H1 (cell line): ENCODE results near the gene SGSM1. TPM values are rescaled to one million over a fixed set of nuclear protein-coding genes. Genes with fewer than 3 reads are reported as not detected.

Source experiments
- CTCF ChIA-PET: fragments of 300-600 bp; sonication (Branson Sonifier 250); formaldehyde crosslinking; loops from one replicate; lab custom pipeline; 2021; ENCODE audit not compliant: partially characterized antibody; lab: Charles Lee
- POLR2A ChIA-PET: fragments of 300-600 bp; sonication (Branson Sonifier 250); formaldehyde crosslinking; loops from one replicate; lab custom pipeline; 2021; ENCODE audit warnings: inconsistent platforms; ENCODE audit not compliant: partially characterized antibody; lab: Charles Lee
- DNase-seq, 2 experiments: peaks; one replicate each; pipeline versions ENCODE4 v3.0.0 to v3.0.0-alpha.2; 2010 to 2022; ENCODE audit warnings: low spot score in 2 of 2, low read depth in 1 of 2, mixed read lengths in 1 of 2
- FAIRE-seq: peaks from 2 replicates; lab custom pipeline; 2011; peaks lifted over from hg19 to GRCh38; lab: Jason Lieb, UNC
- H2AFZ ChIP-seq: 2 replicates; pipeline ENCODE4 v1.8.1; 2012; ENCODE audit warnings: low read length, inconsistent platforms
- H2AK5ac ChIP-seq: 2 replicates; pipeline ENCODE4 v1.6.1; 2013; ENCODE audit warnings: low read depth, low read length
- H2BK120ac ChIP-seq: replicated peaks from 2 replicates; pipeline ENCODE3; 2013; ENCODE audit warnings: low read depth, low read length, inconsistent platforms
- H2BK12ac ChIP-seq: 2 replicates; pipeline ENCODE4 v1.6.1; 2013; ENCODE audit warnings: low read depth, low read length
- H2BK15ac ChIP-seq: 2 replicates; pipeline ENCODE4 v1.6.1; 2013; ENCODE audit warnings: low read length
- H2BK20ac ChIP-seq: 2 replicates; pipeline ENCODE4 v1.6.1; 2013; ENCODE audit warnings: low read length
- H2BK5ac ChIP-seq: 2 replicates; pipeline ENCODE4 v1.6.1; 2013; ENCODE audit warnings: low read depth, low read length
- H3K14ac ChIP-seq: 2 replicates; pipeline ENCODE4 v1.6.1; 2013; ENCODE audit warnings: inconsistent platforms; ENCODE audit not compliant: insufficient read length
- H3K18ac ChIP-seq: 2 replicates; pipeline ENCODE4 v1.6.1; 2013; ENCODE audit warnings: low read length; ENCODE audit errors: extremely low read depth
- H3K23ac ChIP-seq: 2 replicates; pipeline ENCODE4 v1.6.1; 2013; ENCODE audit warnings: inconsistent platforms; ENCODE audit not compliant: insufficient read length
- H3K23me2 ChIP-seq: 2 replicates; pipeline ENCODE4 v1.6.1; 2013; ENCODE audit warnings: low read depth, low read length
- H3K27ac ChIP-seq: 2 replicates; pipeline ENCODE4 v1.6.1; 2011; ENCODE audit warnings: low read depth, low read length, inconsistent platforms
- H3K27me3 ChIP-seq, 4 experiments: replicated peaks in 1 of 4; 1 replicate in 1 of 4; 2 replicates in 3 of 4; pipeline versions ENCODE4 v1.6.1 to v1.8.1; 2011 to 2013; ENCODE audit warnings: low read length in 3 of 4, mild to moderate bottlenecking in 3 of 4, inconsistent platforms in 2 of 4, mixed read lengths in 2 of 4, moderate library complexity in 1 of 4; ENCODE audit not compliant: control insufficient read depth in 3 of 4, insufficient read depth in 3 of 4; ENCODE audit errors: extremely low read depth in 1 of 4
- H3K36me3 ChIP-seq, 4 experiments: 2 replicates each; pipeline versions ENCODE4 v1.6.1 to v1.8.1; 2011 to 2013; ENCODE audit warnings: mild to moderate bottlenecking in 4 of 4, low read length in 3 of 4, moderate library complexity in 2 of 4, control low read depth in 1 of 4, inconsistent platforms in 1 of 4; ENCODE audit not compliant: insufficient read depth in 4 of 4, control insufficient read depth in 2 of 4
- H3K4ac ChIP-seq: replicated peaks from 2 replicates; pipeline ENCODE3; 2013; ENCODE audit warnings: low read length, low read depth, mixed read lengths, inconsistent platforms; ENCODE audit not compliant: insufficient read length
- H3K4me1 ChIP-seq, 4 experiments: replicated peaks in 1 of 4; 1 replicate in 1 of 4; 2 replicates in 3 of 4; pipeline versions ENCODE4 v1.6.1 to v1.8.1; 2011 to 2013; ENCODE audit warnings: low read length in 3 of 4, inconsistent platforms in 2 of 4, mixed read lengths in 1 of 4; ENCODE audit not compliant: insufficient read depth in 4 of 4, control insufficient read depth in 3 of 4
- H3K4me2 ChIP-seq, 2 experiments: 2 replicates each; pipeline versions ENCODE4 v1.6.1 to v1.8.1; 2011 to 2013; ENCODE audit warnings: low read depth in 2 of 2, low read length in 2 of 2, control low read depth in 1 of 2, inconsistent platforms in 1 of 2, mild to moderate bottlenecking in 1 of 2; ENCODE audit not compliant: insufficient read depth in 1 of 2
- H3K4me3 ChIP-seq, 4 experiments: fragments of 200-600, 300-600 bp in 1 of 4; sonication (generic), shearing (Covaris generic), sonication (Bioruptor Twin) in 1 of 4; 2 replicates each; pipeline versions ENCODE4 v1.5.1 to v1.8.1; 2011 to 2016; ENCODE audit warnings: low read length in 4 of 4, low read depth in 3 of 4, control low read depth in 2 of 4, inconsistent platforms in 2 of 4, mild to moderate bottlenecking in 2 of 4, mixed read lengths in 1 of 4, moderate library complexity in 1 of 4; ENCODE audit not compliant: insufficient read depth in 2 of 4; ENCODE audit errors: extremely low read depth in 1 of 4
- H3K56ac ChIP-seq: replicated peaks from 2 replicates; pipeline ENCODE3; 2013; ENCODE audit warnings: low read depth, mild to moderate bottlenecking, mixed read lengths, low read length, inconsistent platforms; ENCODE audit not compliant: insufficient read length
- H3K79me1 ChIP-seq: 2 replicates; pipeline ENCODE4 v1.6.1; 2013; ENCODE audit warnings: low read depth, low read length, control low read depth
- H3K79me2 ChIP-seq, 2 experiments: 2 replicates each; pipeline versions ENCODE4 v1.6.1 to v1.8.1; 2012 to 2013; ENCODE audit warnings: low read length in 2 of 2, mild to moderate bottlenecking in 2 of 2, inconsistent platforms in 1 of 2; ENCODE audit not compliant: insufficient read depth in 2 of 2, control insufficient read depth in 1 of 2
- H3K9ac ChIP-seq, 4 experiments: replicated peaks in 1 of 4; 1 replicate in 1 of 4; 2 replicates in 3 of 4; pipeline versions ENCODE4 v1.6.1 to v1.8.1; 2011 to 2013; ENCODE audit warnings: low read depth in 3 of 4, low read length in 3 of 4, control low read depth in 2 of 4, mild to moderate bottlenecking in 2 of 4, moderate library complexity in 2 of 4, inconsistent platforms in 1 of 4; ENCODE audit errors: extremely low read depth in 1 of 4
- H3K9me3 ChIP-seq, 2 experiments: 2 replicates each; pipeline versions ENCODE4 v1.6.1 to v1.8.1; 2012 to 2013; ENCODE audit warnings: mild to moderate bottlenecking in 2 of 2, moderate library complexity in 2 of 2, control low read depth in 1 of 2, inconsistent platforms in 1 of 2, low read depth in 1 of 2, low read length in 1 of 2, mixed read lengths in 1 of 2; ENCODE audit not compliant: insufficient read depth in 2 of 2
- H4K20me1 ChIP-seq, 2 experiments: replicated peaks in 1 of 2; 2 replicates each; pipeline versions ENCODE3 to v1.8.1; 2011 to 2013; ENCODE audit warnings: inconsistent platforms in 2 of 2, low read length in 2 of 2, mild to moderate bottlenecking in 1 of 2; ENCODE audit not compliant: insufficient read depth in 2 of 2, control insufficient read depth in 1 of 2
- H4K5ac ChIP-seq: 2 replicates; pipeline ENCODE4 v1.6.1; 2013; ENCODE audit warnings: low read length, low read depth, mixed read lengths, inconsistent platforms; ENCODE audit not compliant: insufficient read length
- H4K8ac ChIP-seq: 2 replicates; pipeline ENCODE4 v1.8.0; 2013; ENCODE audit warnings: mild to moderate bottlenecking, moderate library complexity, low read length, inconsistent platforms; ENCODE audit not compliant: insufficient read depth; ENCODE audit errors: extremely low read depth
- H4K91ac ChIP-seq: replicated peaks from 2 replicates; pipeline ENCODE3; 2013; ENCODE audit warnings: low read length, mixed read lengths, inconsistent platforms; ENCODE audit not compliant: insufficient read length
- CREB1 ChIP-seq: IDR thresholded peaks from 2 replicates; pipeline ENCODE4 v1.6.1; 2012; ENCODE audit warnings: inconsistent platforms
- EP300 ChIP-seq, 2 experiments: IDR thresholded peaks; 1 replicate in 1 of 2; 2 replicates in 1 of 2; pipeline ENCODE4 v1.6.1; 2011 to 2012; ENCODE audit warnings: low read depth in 2 of 2, low read length in 2 of 2, mild to moderate bottlenecking in 2 of 2, borderline replicate concordance in 1 of 2, inconsistent platforms in 1 of 2, moderate library complexity in 1 of 2
- HDAC2 ChIP-seq, 2 experiments: fragments of 300-600 bp in 1 of 2; sonication (generic) in 1 of 2; IDR thresholded peaks; 2 replicates each; pipeline ENCODE4 v1.6.1; 2011 to 2012; ENCODE audit warnings: low read depth in 2 of 2, low read length in 2 of 2, mild to moderate bottlenecking in 2 of 2, moderate library complexity in 2 of 2, borderline replicate concordance in 1 of 2, inconsistent platforms in 1 of 2
- JUND ChIP-seq: IDR thresholded peaks from 2 replicates; pipeline ENCODE4 v1.6.1; 2011; ENCODE audit warnings: mild to moderate bottlenecking, improper control_type of control experiment, low read length
- MAFK ChIP-seq: IDR thresholded peaks from 2 replicates; pipeline ENCODE4 v1.6.1; 2012; ENCODE audit warnings: low read depth, mild to moderate bottlenecking, improper control_type of control experiment, low read length
- NRF1 ChIP-seq: IDR thresholded peaks from 2 replicates; pipeline ENCODE4 v1.6.1; 2011; ENCODE audit warnings: mild to moderate bottlenecking, low read depth, low read length, improper control_type of control experiment
- RAD21 ChIP-seq, 2 experiments: IDR thresholded peaks in 1 of 2; conservative IDR thresholded peaks in 1 of 2; 2 replicates each; pipeline ENCODE4 v1.6.1; 2011; ENCODE audit warnings: low read depth in 2 of 2, low read length in 2 of 2, improper control_type of control experiment in 1 of 2, inconsistent platforms in 1 of 2, mild to moderate bottlenecking in 1 of 2, moderate library complexity in 1 of 2
- RXRA ChIP-seq: IDR thresholded peaks from 2 replicates; pipeline ENCODE4 v1.6.1; 2011; ENCODE audit warnings: low read depth, mild to moderate bottlenecking, low read length, moderate library complexity; ENCODE audit not compliant: insufficient read depth
- SIX5 ChIP-seq: IDR thresholded peaks from 2 replicates; pipeline ENCODE4 v1.6.1; 2011; ENCODE audit warnings: mild to moderate bottlenecking, low read depth, low read length
- TAF1 ChIP-seq: IDR thresholded peaks from 2 replicates; pipeline ENCODE4 v1.6.1; 2011; ENCODE audit warnings: mild to moderate bottlenecking, low read depth, low read length
- YY1 ChIP-seq: IDR thresholded peaks from 2 replicates; pipeline ENCODE4 v1.6.1; 2011; ENCODE audit warnings: low read depth, mild to moderate bottlenecking, low read length
- WGBS, 2 experiments: shearing (Covaris generic) in 1 of 2; methylation state at CpG; one replicate each; pipeline versions ENCODE4 v1.1.6 to v1.1.7; 2013 to 2015; ENCODE audit warnings: low lambda C conversion rate in 2 of 2, mixed read lengths in 2 of 2, inconsistent platforms in 1 of 2, low coverage in 1 of 2, missing lambda C conversion rate in 1 of 2; ENCODE audit not compliant: insufficient replicate concordance in 2 of 2, insufficient coverage in 1 of 2, insufficient read length in 1 of 2; ENCODE audit errors: extremely low coverage in 1 of 2, missing lambda C conversion rate in 1 of 2; 5-methylcytosine and 5-hydroxymethylcytosine counted together
- polyA plus RNA-seq, 7 experiments: library from polyadenylated mRNA; depleted of rRNA in 3 of 7; stranded (reverse) in 5 of 7; unstranded in 2 of 7; fragments of >200 nt in 5 of 7; fragments of 200-250 nt in 2 of 7; gene quantifications; 1 replicate in 5 of 7; 2 replicates in 1 of 7; 4 replicates in 1 of 7; pipeline versions ENCODE4 v1.2.1 to v1.2.3, GENCODE V29; 2011 to 2013; ENCODE audit warnings: missing spikeins in 2 of 7, mixed read lengths in 2 of 7
- total RNA-seq: library from RNA; stranded (reverse); fragmentation: NEBNext Ultra II Directional; extraction: Animal tissue kit (Norgen Biotek cat#: 25700); gene quantifications from 2 replicates; pipeline ENCODE4 v1.2.1, GENCODE V29; 2021
- TF ChIP-seq, protein P1 (sequence below): IDR thresholded peaks from 2 replicates; pipeline ENCODE4 v1.6.1; 2012; ENCODE audit warnings: inconsistent platforms

The SGSM1 gene
- total and polyA plus RNA-seq, 2 of the 8 experiments (the other 6 are each of a cell fraction or from before 2014, with no cell fraction given), result 2.8 to 5.2 TPM

DNA sequence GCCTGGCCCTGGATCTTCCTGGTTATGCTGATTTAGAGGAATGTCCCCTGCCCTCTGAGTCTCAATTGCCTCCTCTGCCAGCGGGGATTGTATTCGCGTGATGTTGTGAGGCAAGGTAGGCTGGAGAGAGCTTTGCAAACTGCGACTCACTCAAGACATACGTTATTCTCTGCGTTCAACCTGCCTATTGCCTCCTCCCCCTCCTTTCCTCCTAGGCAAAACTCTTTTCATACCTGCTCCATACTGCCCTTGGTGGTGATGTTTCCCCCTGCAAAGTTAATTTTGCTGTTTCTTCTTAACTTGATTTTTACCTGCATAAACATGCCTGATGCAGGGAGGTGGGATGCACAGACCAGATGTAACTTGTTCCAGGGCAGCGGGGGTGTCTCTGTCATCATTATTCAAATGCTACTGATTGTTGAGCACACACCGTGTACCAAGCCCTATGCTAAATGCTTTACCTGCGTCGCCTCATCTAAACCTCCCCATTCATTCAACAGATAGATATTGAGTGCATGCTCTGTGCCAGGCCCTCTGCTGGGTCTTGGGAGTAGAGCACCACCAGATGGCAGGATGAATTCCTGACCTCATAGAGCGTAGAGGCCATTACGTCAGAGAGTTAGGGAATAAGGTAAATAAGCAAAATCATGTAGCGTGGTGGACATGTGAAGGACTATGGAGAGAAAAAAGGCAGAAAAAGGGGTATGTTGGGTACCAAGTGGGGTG is 29.0 kb downstream of the SGSM1 start:
- no peak overlapping the region for H2BK120ac ChIP-seq
- H3K27me3 ChIP-seq, result no peaks in the 10 kb centered on the region
- H4K5ac ChIP-seq, result no peak overlapping the region
- no peaks in the 10 kb centered on the region for H3K79me2 ChIP-seq
- WGBS, 2 experiments, result 40% methylated on average over 13 of the region's 13 CpGs; no CpG with 5 or more reads in 1 of the 2 experiments
- DNase-seq, result peak in 1 of 2 experiments; percentile 57
- no peaks in the 10 kb centered on the region for H3K36me3 ChIP-seq
- H4K91ac ChIP-seq, result no peak overlapping the region
- no peak overlapping the region for H2AFZ ChIP-seq
- no peak overlapping the region; the same call in 1 of the 2 replicates for H3K27ac ChIP-seq
- no peak overlapping the region for H3K56ac ChIP-seq
- peaks cover 0 to 3% of the 10 kb centered on the region in 2 experiments for H4K20me1 ChIP-seq
- H3K4ac ChIP-seq, result no peak overlapping the region
- ChIA-PET CTCF (interaction anchor here (0.7 to 2.0 kb wide), 9 partner anchors 11 to 339 kb away, joined by 3 to 9 read pairs (median 5); no protein-coding TSS in a partner anchor), POLR2A (no interaction called here)
- no peak overlapping the region for H3K18ac ChIP-seq
- no peak overlapping the region for H3K23ac ChIP-seq
- H3K4me2 ChIP-seq, result peak overlapping the region; percentile 11 to 51; a peak in 1 of 4 replicates
- no peak overlapping the region for H4K8ac ChIP-seq
- H3K4me3 ChIP-seq, result no peak overlapping the region
- H2AK5ac ChIP-seq, result no peak overlapping the region
- H3K9ac ChIP-seq, result no peak overlapping the region
- peak; percentile 92 for FAIRE-seq
- no peak overlapping the region for H2BK15ac ChIP-seq
- H3K4me1 ChIP-seq, result peaks cover 9 to 20% (median 15%) of the 10 kb centered on the region in 4 experiments
- H2BK20ac ChIP-seq, result no peak overlapping the region
- H2BK5ac ChIP-seq, result peak overlapping the region; percentile 42; the same call in 1 of the 2 replicates
- H2BK12ac ChIP-seq, result no peak overlapping the region; the same call in 1 of the 2 replicates
- no peak overlapping the region for H3K14ac ChIP-seq
- H3K23me2 ChIP-seq, result no peaks in the 10 kb centered on the region
- H3K9me3 ChIP-seq, result no peaks in the 10 kb centered on the region
- peaks cover 2% of the 10 kb centered on the region; the same call in 1 of the 2 replicates for H3K79me1 ChIP-seq
- TF ChIP-seq MAFK, result no peak
- TF ChIP-seq RXRA, result no peak
- no peak for TF ChIP-seq TAF1
- peak; percentile 36 to 53 for TF ChIP-seq RAD21 (IDR thresholded peaks at IDR 0.05 in 1 of 2, conservative IDR thresholded peaks at IDR 0.05 in 1 of 2; ENCODE audit: low read depth in 2 of 2, low read length in 2 of 2)
- TF ChIP-seq SIX5, result no peak
- 0 out of 2 replicates have a peak, but pooled peaks have one; percentile 52 for TF ChIP-seq YY1
- no peak for TF ChIP-seq NRF1
- TF ChIP-seq CREB1, result peak; percentile 82
- no peak for TF ChIP-seq EP300 (IDR thresholded peaks at IDR 0.05; ENCODE audit: borderline replicate concordance in 1 of 2, low read depth in 2 of 2, low read length in 2 of 2)
- TF ChIP-seq HDAC2 (IDR thresholded peaks at IDR 0.05; ENCODE audit: borderline replicate concordance in 1 of 2, low read depth in 2 of 2, low read length in 2 of 2), result no peak
- TF ChIP-seq JUND, result no peak
- TF ChIP-seq, protein P1, sequence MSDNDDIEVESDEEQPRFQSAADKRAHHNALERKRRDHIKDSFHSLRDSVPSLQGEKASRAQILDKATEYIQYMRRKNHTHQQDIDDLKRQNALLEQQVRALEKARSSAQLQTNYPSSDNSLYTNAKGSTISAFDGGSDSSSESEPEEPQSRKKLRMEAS, result no peak
